Fibroblast of peridontal ligament (primary cell): ENCODE results near the gene HNRNPLL.

Source experiments
- DNase-seq: peaks from one replicate; pipeline ENCODE4 v3.0.0-alpha.2; 2010; ENCODE audit errors: extremely low read depth

The HNRNPLL gene

GRCh38 chr2:38592951-38593350 lies 9.8 kb downstream of the HNRNPLL start:
- peak; percentile 84 for DNase-seq

- no peak for DNase-seq
Measured at GRCh38 chr2:38591152-38591551, 11.6 kb downstream of the HNRNPLL start.

- no peak for DNase-seq
Measured at GRCh38 chr2:38590053-38590452, 12.7 kb downstream of the HNRNPLL start.

GRCh38 chr2:38586931-38587330 lies 15.8 kb downstream of the HNRNPLL start:
- peak; percentile 36 for DNase-seq

GRCh38 chr2:38584881-38585280 lies 17.8 kb downstream of the HNRNPLL start:
- DNase-seq: no peak

GRCh38 chr2:38583994-38584393 lies 18.7 kb downstream of the HNRNPLL start:
- no peak for DNase-seq

GRCh38 chr2:38583524-38583923 lies 19.2 kb downstream of the HNRNPLL start:
- DNase-seq: no peak

GRCh38 chr2:38581193-38582147 lies 21.3 kb downstream of the HNRNPLL start:
- peak; percentile 94 for DNase-seq

GRCh38 chr2:38580115-38580636 lies 22.6 kb downstream of the HNRNPLL start:
- DNase-seq: no peak

GRCh38 chr2:38578832-38579231 lies 23.9 kb downstream of the HNRNPLL start:
- no peak for DNase-seq

- no peak for DNase-seq
Measured at GRCh38 chr2:38574278-38574677, 28.4 kb downstream of the HNRNPLL start.

GRCh38 chr2:38572167-38572566 lies 30.6 kb downstream of the HNRNPLL start:
- DNase-seq: peak; percentile 70

- DNase-seq: no peak
Measured at GRCh38 chr2:38571193-38571592, 31.5 kb downstream of the HNRNPLL start.

- DNase-seq: no peak
Measured at GRCh38 chr2:38568724-38569436, 33.8 kb downstream of the HNRNPLL start.

- DNase-seq: no peak
Measured at GRCh38 chr2:38565333-38565732, 37.4 kb downstream of the HNRNPLL start.

- no peak for DNase-seq
Measured at GRCh38 chr2:38561691-38562090, 41.0 kb downstream of the HNRNPLL start.

- DNase-seq: no peak
Measured at GRCh38 chr2:38560092-38560491, 42.6 kb downstream of the HNRNPLL start.

- DNase-seq: no peak
Measured at GRCh38 chr2:38557981-38558380, 44.7 kb downstream of the HNRNPLL start.

- no peak for DNase-seq
Measured at GRCh38 chr2:38557217-38557616, 45.5 kb downstream of the HNRNPLL start.

GRCh38 chr2:38556006-38556801 lies 46.5 kb downstream of the HNRNPLL start:
- no peak for DNase-seq

GRCh38 chr2:38554973-38555595 lies 47.6 kb downstream of the HNRNPLL start:
- peak; percentile 42 for DNase-seq
